Panc1 (cell line): ENCODE measurements around the gene CDC42EP5. TPM values are rescaled to one million over a fixed set of nuclear protein-coding genes. Genes with fewer than 3 reads are reported as not detected.
A peak's percentile ranks its signal among the peaks of the same experiment; 100 is the strongest.

Source experiments
- ATAC-seq: fragments of 200-7000 bp; cut with Tn5 transposase; 2 replicates; pipeline ENCODE4 v1.9.1; 2020; ENCODE audit warnings: mild to moderate bottlenecking, moderate library complexity
- BruUV-seq: library from RNA; stranded (reverse); fragments of 400-500 nt; replicated peaks from 2 replicates; lab custom pipeline; 2021; lab: Mats Ljungman, UMichigan
- CTCF ChIA-PET: fragments of 300-600 bp; sonication (Branson Sonifier 250); formaldehyde crosslinking; loops from one replicate; lab custom pipeline; 2022; ENCODE audit warnings: antibody characterized with exemption; lab: Charles Lee
- POLR2A ChIA-PET: fragments of 300-600 bp; sonication (Branson Sonifier 250); formaldehyde crosslinking; loops from one replicate; lab custom pipeline; 2022; ENCODE audit warnings: antibody characterized with exemption; lab: Charles Lee
- DNase-seq: peaks from one replicate; pipeline ENCODE4 v3.0.0-alpha.2; 2010; ENCODE audit warnings: low read depth, low spot score
- H3K27ac ChIP-seq: 2 replicates; pipeline ENCODE4 v1.5.1; 2011; ENCODE audit warnings: mild to moderate bottlenecking, low read length, inconsistent platforms
- H3K27me3 ChIP-seq: fragments of 200-500 bp; sonication (Bioruptor generic); 2 replicates; pipeline ENCODE4 v1.6.0; 2014; ENCODE audit warnings: low read length, inconsistent platforms; ENCODE audit not compliant: control insufficient read depth, insufficient read depth
- H3K36me3 ChIP-seq: fragments of 200-500 bp; sonication (Bioruptor generic); 2 replicates; pipeline ENCODE4 v1.5.1; 2014; ENCODE audit warnings: inconsistent platforms, mild to moderate bottlenecking, low read length, moderate library complexity; ENCODE audit not compliant: control insufficient read depth, insufficient read depth
- H3K4me1 ChIP-seq: 2 replicates; pipeline ENCODE4 v1.5.1; 2011; ENCODE audit warnings: inconsistent platforms, mild to moderate bottlenecking, low read length, moderate library complexity; ENCODE audit not compliant: control insufficient read depth, insufficient read depth
- H3K4me3 ChIP-seq, 2 experiments: 2 replicates each; pipeline ENCODE4 v1.5.1; 2011 to 2012; ENCODE audit warnings: low read depth in 2 of 2, low read length in 2 of 2, mild to moderate bottlenecking in 2 of 2, inconsistent platforms in 1 of 2, moderate library complexity in 1 of 2
- H3K9me3 ChIP-seq: fragments of 200-500 bp; sonication (Bioruptor generic); 2 replicates; pipeline ENCODE4 v1.5.1; 2014; ENCODE audit warnings: low read depth, mild to moderate bottlenecking, inconsistent platforms, low read length, moderate library complexity; ENCODE audit not compliant: control insufficient read depth, insufficient read depth
- CTCF ChIP-seq: fragments of 450-650 bp; IDR thresholded peaks from 2 replicates; pipeline ENCODE4 v1.5.1; 2017; ENCODE audit warnings: mild to moderate bottlenecking
- POLR2AphosphoS5 ChIP-seq: IDR thresholded peaks from 2 replicates; pipeline ENCODE4 v1.6.1; 2012; ENCODE audit warnings: mild to moderate bottlenecking, low read depth, low read length, moderate library complexity
- SIN3A ChIP-seq: IDR thresholded peaks from 2 replicates; pipeline ENCODE4 v1.6.1; 2012; ENCODE audit warnings: low read depth, mild to moderate bottlenecking, low read length, moderate library complexity, borderline replicate concordance; ENCODE audit not compliant: insufficient read depth
- in situ Hi-C: cut with HindIII; loops from 2 replicates; pipeline ENCODE4 v1.10.0; 2016; ENCODE audit warnings: low sequenced_read_pairs, low pct_unique_long_range_greater_than_20kb
- intact Hi-C: fragments of 100-400 bp; cut with micrococcal nuclease; formaldehyde crosslinking; loops from one replicate; pipeline ENCODE4 v1.10.0; 2022; ENCODE audit not compliant: unreplicated experiment
- total RNA-seq: library from RNA; stranded (reverse); gene quantifications from one replicate; pipeline ENCODE4 v1.2.1, GENCODE V29; 2021; ENCODE audit not compliant: unreplicated experiment
- TF ChIP-seq, protein P1 (sequence below), 2 experiments: IDR thresholded peaks; 2 replicates each; pipeline ENCODE4 v1.6.1; 2011 to 2012; ENCODE audit warnings: low read depth in 2 of 2, control low read depth in 1 of 2, low read length in 1 of 2, mild to moderate bottlenecking in 1 of 2, moderate library complexity in 1 of 2; ENCODE audit not compliant: insufficient read depth in 1 of 2

Gene CDC42EP5
- total RNA-seq, 1 experiment from 2014 or later, result 7.1 TPM

GRCh38 chr19:54439174-54439851 lies 33.8 kb downstream of the CDC42EP5 start:
- no peak for DNase-seq
- CTCF ChIA-PET, result interaction anchor here (0.6 to 1.9 kb wide), 4 partner anchors 9 to 42 kb away, joined by 3 to 6 read pairs (median 4); partner anchors contain the start of gene LENG8
- intact Hi-C loops, result loop anchor here (2.0 kb wide), 1 partner anchor 49 kb away; no protein-coding TSS in a partner anchor

DNA sequence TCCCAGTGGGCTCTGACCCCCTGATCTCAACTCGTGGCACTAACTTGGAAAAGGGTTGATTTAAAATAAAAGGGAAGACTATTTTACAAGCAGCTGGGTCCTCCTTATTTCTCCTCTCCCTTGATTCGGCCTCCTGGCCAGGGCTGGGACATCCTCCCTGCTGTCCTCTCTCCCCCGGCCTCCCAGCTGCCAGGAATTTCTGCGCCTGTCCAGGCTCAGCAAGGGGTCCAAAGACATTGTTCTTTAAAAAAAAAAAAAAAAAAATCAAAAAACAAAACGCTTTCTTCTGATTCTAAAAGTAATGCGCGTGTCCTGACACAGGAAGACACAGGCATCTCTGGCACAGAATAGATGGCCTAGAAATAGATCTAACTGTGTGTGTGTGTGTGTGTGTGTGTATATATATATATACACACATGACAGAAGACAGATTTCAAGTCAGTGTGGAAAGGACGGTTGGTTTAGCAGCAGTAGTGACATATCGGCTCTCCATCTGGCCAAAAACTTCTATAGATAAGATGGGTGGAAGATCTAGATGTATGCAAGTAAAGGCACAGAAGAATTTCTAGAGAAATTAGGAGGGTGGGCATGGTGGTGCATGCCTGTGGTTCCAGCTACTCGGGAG lies 36.4 kb downstream of the CDC42EP5 start:
- Histone ChIP-seq H3K36me3 (no peaks in the 10 kb centered on the region), H3K27ac (no peak overlapping the region), H3K9me3 (no peaks in the 10 kb centered on the region), H3K27me3 (no peaks in the 10 kb centered on the region), H3K4me1 (0 out of 2 replicates have a peak, but pooled peaks cover 3% of the 10 kb centered on the region), H3K4me3 (no peak overlapping the region)
- intact Hi-C loops (no loop called here), in situ Hi-C loops (no loop called here)
- TF ChIP-seq SIN3A, result no peak
- no peak for TF ChIP-seq CTCF
- no peak for ATAC-seq
- CTCF ChIA-PET, result no interaction called here
- POLR2A ChIA-PET, result no interaction called here
- DNase-seq, result no peak
- no TSS peak for BruUV-seq

More at GRCh38 chr19:54439174-54439851, 33.8 kb downstream of the CDC42EP5 start:
- peak; percentile 84 for ATAC-seq
- TF ChIP-seq, protein P1, sequence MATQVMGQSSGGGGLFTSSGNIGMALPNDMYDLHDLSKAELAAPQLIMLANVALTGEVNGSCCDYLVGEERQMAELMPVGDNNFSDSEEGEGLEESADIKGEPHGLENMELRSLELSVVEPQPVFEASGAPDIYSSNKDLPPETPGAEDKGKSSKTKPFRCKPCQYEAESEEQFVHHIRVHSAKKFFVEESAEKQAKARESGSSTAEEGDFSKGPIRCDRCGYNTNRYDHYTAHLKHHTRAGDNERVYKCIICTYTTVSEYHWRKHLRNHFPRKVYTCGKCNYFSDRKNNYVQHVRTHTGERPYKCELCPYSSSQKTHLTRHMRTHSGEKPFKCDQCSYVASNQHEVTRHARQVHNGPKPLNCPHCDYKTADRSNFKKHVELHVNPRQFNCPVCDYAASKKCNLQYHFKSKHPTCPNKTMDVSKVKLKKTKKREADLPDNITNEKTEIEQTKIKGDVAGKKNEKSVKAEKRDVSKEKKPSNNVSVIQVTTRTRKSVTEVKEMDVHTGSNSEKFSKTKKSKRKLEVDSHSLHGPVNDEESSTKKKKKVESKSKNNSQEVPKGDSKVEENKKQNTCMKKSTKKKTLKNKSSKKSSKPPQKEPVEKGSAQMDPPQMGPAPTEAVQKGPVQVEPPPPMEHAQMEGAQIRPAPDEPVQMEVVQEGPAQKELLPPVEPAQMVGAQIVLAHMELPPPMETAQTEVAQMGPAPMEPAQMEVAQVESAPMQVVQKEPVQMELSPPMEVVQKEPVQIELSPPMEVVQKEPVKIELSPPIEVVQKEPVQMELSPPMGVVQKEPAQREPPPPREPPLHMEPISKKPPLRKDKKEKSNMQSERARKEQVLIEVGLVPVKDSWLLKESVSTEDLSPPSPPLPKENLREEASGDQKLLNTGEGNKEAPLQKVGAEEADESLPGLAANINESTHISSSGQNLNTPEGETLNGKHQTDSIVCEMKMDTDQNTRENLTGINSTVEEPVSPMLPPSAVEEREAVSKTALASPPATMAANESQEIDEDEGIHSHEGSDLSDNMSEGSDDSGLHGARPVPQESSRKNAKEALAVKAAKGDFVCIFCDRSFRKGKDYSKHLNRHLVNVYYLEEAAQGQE (IDR thresholded peaks at IDR 0.05; ENCODE audit: insufficient read depth in 1 of 2, low read depth in 2 of 2, low read length in 1 of 2), result no peak
- TF ChIP-seq CTCF (peak; percentile 87), SIN3A (no peak), POLR2AphosphoS5 (no peak)
- H3K9me3 ChIP-seq, result no peaks in the 10 kb centered on the region
- H3K4me3 ChIP-seq, result no peak overlapping the region
- POLR2A ChIA-PET, result interaction anchor here (1.2 kb wide), 1 partner anchor 9 kb away, joined by 6 read pairs; the partner anchor contains the start of gene LENG8
- no peaks in the 10 kb centered on the region for H3K36me3 ChIP-seq
- H3K4me1 ChIP-seq, result no peaks in the 10 kb centered on the region
- BruUV-seq, result no TSS peak
- H3K27ac ChIP-seq, result no peak overlapping the region
- in situ Hi-C loops, result no loop called here
- no peaks in the 10 kb centered on the region for H3K27me3 ChIP-seq
